ENCODE results near the gene ACOX1. TPM values are rescaled to one million over a fixed set of nuclear protein-coding genes. Genes with fewer than 3 reads are reported as not detected.

ACOX1 gene
- total and polyA plus RNA-seq, 2 donors = 15.9 to 23.5 TPM

DNA sequence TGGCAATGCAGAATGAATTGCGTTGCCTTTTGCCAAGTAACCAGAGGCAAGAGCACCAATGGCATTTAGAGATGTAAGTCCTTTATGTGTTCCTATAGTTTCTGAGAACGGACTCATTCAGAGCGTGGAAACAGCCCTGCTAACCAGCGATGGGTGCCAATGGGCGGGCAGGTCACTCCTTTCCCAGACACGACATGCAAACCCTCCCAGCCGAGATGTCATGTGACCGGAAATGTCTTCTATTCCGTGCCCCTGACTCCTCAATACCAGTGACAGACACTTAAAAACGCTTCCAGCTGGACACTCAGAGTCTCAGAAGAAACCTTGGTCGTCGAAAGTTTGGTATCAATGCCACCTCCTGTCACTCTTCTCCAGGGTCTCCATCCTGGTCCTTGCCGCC, 41.3 kb downstream of the ACOX1 start:
- Histone ChIP-seq H3K4me1 (ENCODE audit: control insufficient read depth in 2 of 2, insufficient read depth in 2 of 2, low read length in 2 of 2) (peaks cover 10 to 16% of the 10 kb centered on the region in 2 donors), H3K9me3 (ENCODE audit: control insufficient read depth in 2 of 2, insufficient read depth in 1 of 2, low read length in 1 of 2) (no peaks in the 10 kb centered on the region), H3K27ac (ENCODE audit: low read depth in 1 of 2, low read length in 1 of 2) (no peak overlapping the region), H3K4me3 (ENCODE audit: low read length in 2 of 2) (no peak overlapping the region), H3K27me3 (ENCODE audit: control insufficient read depth in 2 of 2, insufficient read depth in 1 of 2, low read length in 1 of 2) (no peaks in the 10 kb centered on the region), H3K36me3 (ENCODE audit: control insufficient read depth in 2 of 2, insufficient read depth in 2 of 2, low read length in 1 of 2) (no peaks in the 10 kb centered on the region)
- DNase-seq (ENCODE audit: low read depth in 6 of 9, low spot score in 9 of 9) = no peak
- 88% methylated on average over 13 of the region's 13 CpGs for WGBS

- Histone ChIP-seq H3K4me3 (ENCODE audit: low read length in 2 of 2) (no peak overlapping the region), H3K9me3 (ENCODE audit: control insufficient read depth in 2 of 2, insufficient read depth in 1 of 2, low read length in 1 of 2) (no peaks in the 10 kb centered on the region), H3K27ac (ENCODE audit: low read depth in 1 of 2, low read length in 1 of 2) (no peak overlapping the region), H3K36me3 (ENCODE audit: control insufficient read depth in 2 of 2, insufficient read depth in 2 of 2, low read length in 1 of 2) (no peaks in the 10 kb centered on the region), H3K4me1 (ENCODE audit: control insufficient read depth in 2 of 2, insufficient read depth in 2 of 2, low read length in 2 of 2) (peaks cover 0 to 5% of the 10 kb centered on the region in 2 donors), H3K27me3 (ENCODE audit: control insufficient read depth in 2 of 2, insufficient read depth in 1 of 2, low read length in 1 of 2) (no peaks in the 10 kb centered on the region)
- 97% methylated on average over 4 of the region's 4 CpGs for WGBS
- no peak for DNase-seq (ENCODE audit: low read depth in 6 of 9, low spot score in 9 of 9)
Measured at GRCh38 chr17:75933808-75934207, 45.2 kb downstream of the ACOX1 start.

DNA sequence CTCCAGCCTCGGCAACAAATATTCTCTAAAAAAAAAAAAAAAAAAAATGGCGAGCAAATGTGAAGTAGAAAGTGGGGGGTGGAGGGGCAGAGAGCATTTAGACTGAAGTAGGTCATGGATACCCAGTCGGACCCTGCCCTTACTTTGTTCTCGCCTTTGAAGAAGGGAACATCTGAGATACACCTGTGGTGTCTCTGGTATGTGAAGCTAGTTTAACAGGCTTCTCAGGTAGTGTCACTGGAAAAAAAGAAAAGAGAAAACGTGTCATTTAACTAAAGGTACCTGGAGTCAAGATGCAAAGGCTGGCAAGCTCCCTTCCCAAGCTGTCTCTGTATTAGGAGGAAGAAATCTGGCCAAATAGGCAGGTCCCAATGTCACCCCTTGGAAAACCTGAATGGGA, 46.1 kb downstream of the ACOX1 start:
- Histone ChIP-seq H3K9me3 (ENCODE audit: control insufficient read depth in 2 of 2, insufficient read depth in 1 of 2, low read length in 1 of 2) (no peaks in the 10 kb centered on the region), H3K36me3 (ENCODE audit: control insufficient read depth in 2 of 2, insufficient read depth in 2 of 2, low read length in 1 of 2) (no peaks in the 10 kb centered on the region), H3K4me1 (ENCODE audit: control insufficient read depth in 2 of 2, insufficient read depth in 2 of 2, low read length in 2 of 2) (peaks cover 0 to 5% of the 10 kb centered on the region in 2 donors), H3K27me3 (ENCODE audit: control insufficient read depth in 2 of 2, insufficient read depth in 1 of 2, low read length in 1 of 2) (no peaks in the 10 kb centered on the region), H3K4me3 (ENCODE audit: low read length in 2 of 2) (no peak overlapping the region), H3K27ac (ENCODE audit: low read depth in 1 of 2, low read length in 1 of 2) (no peak overlapping the region)
- 88% methylated on average over 5 of the region's 5 CpGs for WGBS
- no peak for DNase-seq (ENCODE audit: low read depth in 6 of 9, low spot score in 9 of 9)

DNA sequence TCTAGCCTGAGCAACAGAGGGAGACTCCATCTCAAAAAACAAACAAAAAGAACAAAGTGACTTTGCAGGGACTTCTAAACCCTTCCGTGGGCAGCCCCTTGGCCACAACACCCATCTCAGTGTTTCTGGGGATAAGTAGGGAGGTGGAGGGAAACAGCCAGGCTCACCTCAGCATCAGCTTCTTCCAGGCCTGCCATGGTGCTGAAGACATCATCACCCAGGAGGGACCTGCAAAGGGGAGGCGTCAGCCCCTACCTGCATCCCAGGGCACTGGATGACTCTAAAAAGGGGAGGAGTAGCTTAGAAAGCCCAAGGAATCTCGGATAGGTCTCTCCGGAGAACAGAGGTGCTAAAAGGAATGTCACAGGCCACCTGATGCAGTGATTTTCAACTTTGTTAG, 47.9 kb downstream of the ACOX1 start:
- Histone ChIP-seq H3K4me3 (ENCODE audit: low read length in 2 of 2) (no peak overlapping the region), H3K36me3 (ENCODE audit: control insufficient read depth in 2 of 2, insufficient read depth in 2 of 2, low read length in 1 of 2) (peaks cover 1 to 7% of the 10 kb centered on the region in 2 donors), H3K27me3 (ENCODE audit: control insufficient read depth in 2 of 2, insufficient read depth in 1 of 2, low read length in 1 of 2) (no peaks in the 10 kb centered on the region), H3K4me1 (ENCODE audit: control insufficient read depth in 2 of 2, insufficient read depth in 2 of 2, low read length in 2 of 2) (peaks cover 0 to 5% of the 10 kb centered on the region in 2 donors), H3K9me3 (ENCODE audit: control insufficient read depth in 2 of 2, insufficient read depth in 1 of 2, low read length in 1 of 2) (no peaks in the 10 kb centered on the region), H3K27ac (ENCODE audit: low read depth in 1 of 2, low read length in 1 of 2) (no peak overlapping the region)
- WGBS = 96% methylated on average over 4 of the region's 4 CpGs
- no peak for DNase-seq (ENCODE audit: low read depth in 6 of 9, low spot score in 9 of 9)

- no peak overlapping the region for H3K4me3 ChIP-seq (ENCODE audit: low read length in 2 of 2)
- H3K9me3 ChIP-seq (ENCODE audit: control insufficient read depth in 2 of 2, insufficient read depth in 1 of 2, low read length in 1 of 2) = no peaks in the 10 kb centered on the region
- no peaks in the 10 kb centered on the region for H3K27me3 ChIP-seq (ENCODE audit: control insufficient read depth in 2 of 2, insufficient read depth in 1 of 2, low read length in 1 of 2)
- peaks cover 12 to 23% of the 10 kb centered on the region in 2 donors for H3K36me3 ChIP-seq (ENCODE audit: control insufficient read depth in 2 of 2, insufficient read depth in 2 of 2, low read length in 1 of 2)
- H3K27ac ChIP-seq (ENCODE audit: low read depth in 1 of 2, low read length in 1 of 2) = no peak overlapping the region
- H3K4me1 ChIP-seq (ENCODE audit: control insufficient read depth in 2 of 2, insufficient read depth in 2 of 2, low read length in 2 of 2) = no peaks in the 10 kb centered on the region
- DNase-seq (ENCODE audit: low read depth in 6 of 9, low spot score in 9 of 9) = no peak
- 92% methylated on average over 6 of the region's 6 CpGs for WGBS
Measured at GRCh38 chr17:75927286-75927922, 51.6 kb downstream of the ACOX1 start.

DNA sequence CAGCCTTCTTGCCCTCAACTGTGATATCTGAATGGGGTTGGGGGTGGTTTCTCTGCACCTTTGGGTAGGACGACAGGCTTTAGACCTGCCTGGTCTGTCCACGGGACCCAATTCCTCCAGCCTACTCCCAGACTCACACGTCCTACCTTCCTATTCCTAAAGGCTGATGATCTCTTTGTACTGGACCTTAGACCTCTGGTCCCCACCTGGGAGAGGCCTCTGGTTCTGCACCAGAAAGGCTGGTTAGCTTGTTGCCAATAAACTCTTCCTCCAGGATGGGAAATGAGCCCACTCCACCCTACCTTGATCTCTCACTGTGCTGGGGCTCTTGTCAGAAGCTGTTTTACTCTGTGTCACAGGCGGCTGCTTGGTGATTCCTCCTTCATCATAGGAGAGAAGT, 52.5 kb downstream of the ACOX1 start:
- 98% methylated on average over 4 of the region's 4 CpGs for WGBS
- no peak overlapping the region for H3K27ac ChIP-seq (ENCODE audit: low read depth in 1 of 2, low read length in 1 of 2)

GRCh38 chr17:75925912-75926311, 53.1 kb downstream of the ACOX1 start:
- Histone ChIP-seq H3K27me3 (ENCODE audit: control insufficient read depth in 2 of 2, insufficient read depth in 1 of 2, low read length in 1 of 2) (no peaks in the 10 kb centered on the region), H3K36me3 (ENCODE audit: control insufficient read depth in 2 of 2, insufficient read depth in 2 of 2, low read length in 1 of 2) (peaks cover 12 to 23% of the 10 kb centered on the region in 2 donors), H3K9me3 (ENCODE audit: control insufficient read depth in 2 of 2, insufficient read depth in 1 of 2, low read length in 1 of 2) (no peaks in the 10 kb centered on the region), H3K4me1 (ENCODE audit: control insufficient read depth in 2 of 2, insufficient read depth in 2 of 2, low read length in 2 of 2) (no peaks in the 10 kb centered on the region), H3K27ac (ENCODE audit: low read depth in 1 of 2, low read length in 1 of 2) (no peak overlapping the region), H3K4me3 (ENCODE audit: low read length in 2 of 2) (no peak overlapping the region)
- no peak for DNase-seq (ENCODE audit: low read depth in 6 of 9, low spot score in 9 of 9)
- 98% methylated on average over 15 of the region's 15 CpGs for WGBS

More for the DNA sequence above, 52.5 kb downstream of the ACOX1 start:
- H3K36me3 ChIP-seq (ENCODE audit: control insufficient read depth in 2 of 2, insufficient read depth in 2 of 2, low read length in 1 of 2) = peaks cover 12 to 23% of the 10 kb centered on the region in 2 donors
- H3K27me3 ChIP-seq (ENCODE audit: control insufficient read depth in 2 of 2, insufficient read depth in 1 of 2, low read length in 1 of 2) = no peaks in the 10 kb centered on the region
- no peaks in the 10 kb centered on the region for H3K4me1 ChIP-seq (ENCODE audit: control insufficient read depth in 2 of 2, insufficient read depth in 2 of 2, low read length in 2 of 2)
- no peak for DNase-seq (ENCODE audit: low read depth in 6 of 9, low spot score in 9 of 9)
- no peaks in the 10 kb centered on the region for H3K9me3 ChIP-seq (ENCODE audit: control insufficient read depth in 2 of 2, insufficient read depth in 1 of 2, low read length in 1 of 2)
- no peak overlapping the region for H3K4me3 ChIP-seq (ENCODE audit: low read length in 2 of 2)

DNA sequence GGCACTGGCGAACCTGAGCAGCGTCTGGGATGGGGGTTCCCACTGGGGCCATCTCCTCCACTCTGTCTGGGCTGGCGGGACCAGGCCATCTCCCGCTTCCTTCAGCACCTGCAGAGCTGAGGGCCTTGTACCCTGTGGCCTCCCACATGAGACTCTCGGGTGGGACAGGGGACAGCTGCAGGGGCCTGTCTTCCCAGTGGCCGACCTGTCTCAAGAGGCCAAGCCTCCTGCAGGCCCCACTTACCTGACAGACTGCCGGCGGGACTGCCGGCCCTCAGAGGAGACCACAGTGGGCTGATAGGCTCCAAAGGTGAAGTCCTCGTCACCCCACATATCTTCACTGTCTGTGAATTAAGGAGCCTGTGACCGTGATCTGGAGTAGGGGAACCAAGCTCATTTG, 53.9 kb downstream of the ACOX1 start:
- Histone ChIP-seq H3K9me3 (ENCODE audit: control insufficient read depth in 2 of 2, insufficient read depth in 1 of 2, low read length in 1 of 2) (no peaks in the 10 kb centered on the region), H3K27me3 (ENCODE audit: control insufficient read depth in 2 of 2, insufficient read depth in 1 of 2, low read length in 1 of 2) (no peaks in the 10 kb centered on the region), H3K36me3 (ENCODE audit: control insufficient read depth in 2 of 2, insufficient read depth in 2 of 2, low read length in 1 of 2) (peaks cover 12 to 25% of the 10 kb centered on the region in 2 donors), H3K4me3 (ENCODE audit: low read length in 2 of 2) (no peak overlapping the region), H3K27ac (ENCODE audit: low read depth in 1 of 2, low read length in 1 of 2) (no peak overlapping the region), H3K4me1 (ENCODE audit: control insufficient read depth in 2 of 2, insufficient read depth in 2 of 2, low read length in 2 of 2) (no peaks in the 10 kb centered on the region)
- WGBS = 96% methylated on average over 11 of the region's 11 CpGs
- no peak for DNase-seq (ENCODE audit: low read depth in 6 of 9, low spot score in 9 of 9)

DNA sequence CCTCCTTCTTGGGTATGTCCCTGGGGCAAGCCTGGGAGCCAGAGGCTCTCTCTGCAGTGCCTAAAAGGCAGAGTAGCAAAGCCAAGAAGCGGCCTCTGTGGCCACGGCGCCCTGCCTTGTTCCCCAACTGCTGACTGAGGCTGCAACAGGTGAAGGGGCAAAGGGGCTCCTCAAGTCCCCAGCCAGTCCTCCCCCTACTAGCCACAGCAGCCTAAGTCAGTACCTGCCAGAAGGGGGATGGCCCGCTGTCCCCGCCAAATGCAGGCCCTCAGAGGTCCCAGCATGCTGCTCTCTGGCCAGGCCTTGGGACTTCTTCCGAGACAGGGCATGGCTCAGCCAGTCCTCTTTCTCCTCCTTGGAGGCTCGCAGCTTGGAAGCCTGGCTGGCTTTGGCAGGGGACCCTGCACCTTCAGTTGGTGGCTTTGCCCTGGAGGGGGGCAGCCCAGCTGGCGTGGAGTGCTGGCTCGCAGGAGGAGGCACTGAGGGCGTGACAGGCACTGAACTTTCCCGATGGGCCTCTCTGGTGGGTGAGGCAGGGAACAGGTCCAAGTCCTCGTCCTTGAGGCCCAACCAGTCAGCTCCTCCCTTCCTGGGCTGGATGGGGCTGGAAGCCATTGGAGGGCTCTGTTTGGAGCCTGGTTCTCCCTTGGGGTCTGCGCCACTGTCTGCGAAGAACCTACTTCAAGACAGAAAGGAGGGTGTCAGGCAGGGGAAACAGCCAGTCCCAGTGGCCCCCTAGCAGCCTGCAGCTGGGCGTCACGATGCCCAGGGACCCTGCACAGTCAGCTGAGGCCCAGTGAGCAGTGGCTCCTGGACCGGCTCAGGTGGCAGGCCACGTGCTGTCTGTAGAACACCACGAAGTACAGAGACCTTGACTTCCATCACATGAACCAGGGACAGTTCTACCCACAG, 55.7 kb downstream of the ACOX1 start:
- WGBS = 97% methylated on average over 19 of the region's 19 CpGs
- H3K27ac ChIP-seq (ENCODE audit: low read depth in 1 of 2, low read length in 1 of 2) = no peak overlapping the region

More for the DNA sequence above, 55.7 kb downstream of the ACOX1 start:
- H3K27me3 ChIP-seq (ENCODE audit: control insufficient read depth in 2 of 2, insufficient read depth in 1 of 2, low read length in 1 of 2) = no peaks in the 10 kb centered on the region
- no peak for DNase-seq (ENCODE audit: low read depth in 6 of 9, low spot score in 9 of 9)
- H3K4me1 ChIP-seq (ENCODE audit: control insufficient read depth in 2 of 2, insufficient read depth in 2 of 2, low read length in 2 of 2) = no peaks in the 10 kb centered on the region
- peaks cover 12 to 33% of the 10 kb centered on the region in 2 donors for H3K36me3 ChIP-seq (ENCODE audit: control insufficient read depth in 2 of 2, insufficient read depth in 2 of 2, low read length in 1 of 2)
- H3K9me3 ChIP-seq (ENCODE audit: control insufficient read depth in 2 of 2, insufficient read depth in 1 of 2, low read length in 1 of 2) = no peaks in the 10 kb centered on the region
- no peak overlapping the region for H3K4me3 ChIP-seq (ENCODE audit: low read length in 2 of 2)
